ENCODE results near the gene VPS13D.
"Not testable (repeated sequence)": the region's sequence is repeated elsewhere in the genome, so short reads cannot be mapped to it uniquely, and the experiment has no call there.

DNA sequence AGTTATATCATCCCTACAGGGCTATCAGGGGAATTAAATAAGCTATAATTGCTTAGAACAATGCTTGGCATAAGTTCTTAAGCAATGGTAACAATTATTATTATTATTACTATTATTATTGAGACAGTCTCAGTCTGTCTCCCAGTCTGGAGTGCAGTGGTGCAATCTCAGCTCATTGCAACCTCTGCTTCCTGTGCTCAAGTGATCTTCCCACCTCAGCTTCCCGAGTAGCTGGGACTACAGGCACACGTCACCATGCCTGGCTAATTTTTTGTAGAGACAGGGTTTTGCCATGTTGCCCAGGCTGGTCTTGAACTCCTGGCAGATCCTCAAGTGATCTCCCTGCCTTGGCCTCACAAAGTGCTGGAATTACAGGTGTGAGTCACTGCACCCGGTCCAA, 308.7 kb downstream of the VPS13D start:
- TF ChIP-seq YY1 (IDR thresholded peaks at IDR 0.05); GABPA (IDR thresholded peaks at IDR 0.05 in 1 of 2, conservative IDR thresholded peaks at IDR 0.05 in 1 of 2); TAF1 (conservative IDR thresholded peaks at IDR 0.05); RAD21 (IDR thresholded peaks at IDR 0.05); FOXA1 (IDR thresholded peaks at IDR 0.05); RXRA (IDR thresholded peaks at IDR 0.05); EGR1 (IDR thresholded peaks at IDR 0.05; ENCODE audit: low read depth in 2 of 2); REST (IDR thresholded peaks at IDR 0.05); SP1 (IDR thresholded peaks at IDR 0.05); ZBTB33 (IDR thresholded peaks at IDR 0.05): not testable (repeated sequence)
- TF ChIP-seq, protein P1, sequence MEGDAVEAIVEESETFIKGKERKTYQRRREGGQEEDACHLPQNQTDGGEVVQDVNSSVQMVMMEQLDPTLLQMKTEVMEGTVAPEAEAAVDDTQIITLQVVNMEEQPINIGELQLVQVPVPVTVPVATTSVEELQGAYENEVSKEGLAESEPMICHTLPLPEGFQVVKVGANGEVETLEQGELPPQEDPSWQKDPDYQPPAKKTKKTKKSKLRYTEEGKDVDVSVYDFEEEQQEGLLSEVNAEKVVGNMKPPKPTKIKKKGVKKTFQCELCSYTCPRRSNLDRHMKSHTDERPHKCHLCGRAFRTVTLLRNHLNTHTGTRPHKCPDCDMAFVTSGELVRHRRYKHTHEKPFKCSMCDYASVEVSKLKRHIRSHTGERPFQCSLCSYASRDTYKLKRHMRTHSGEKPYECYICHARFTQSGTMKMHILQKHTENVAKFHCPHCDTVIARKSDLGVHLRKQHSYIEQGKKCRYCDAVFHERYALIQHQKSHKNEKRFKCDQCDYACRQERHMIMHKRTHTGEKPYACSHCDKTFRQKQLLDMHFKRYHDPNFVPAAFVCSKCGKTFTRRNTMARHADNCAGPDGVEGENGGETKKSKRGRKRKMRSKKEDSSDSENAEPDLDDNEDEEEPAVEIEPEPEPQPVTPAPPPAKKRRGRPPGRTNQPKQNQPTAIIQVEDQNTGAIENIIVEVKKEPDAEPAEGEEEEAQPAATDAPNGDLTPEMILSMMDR (IDR thresholded peaks at IDR 0.05; ENCODE audit: low read depth, low read length, missing input control), result not testable (repeated sequence)
- TF ChIP-seq, protein P2, sequence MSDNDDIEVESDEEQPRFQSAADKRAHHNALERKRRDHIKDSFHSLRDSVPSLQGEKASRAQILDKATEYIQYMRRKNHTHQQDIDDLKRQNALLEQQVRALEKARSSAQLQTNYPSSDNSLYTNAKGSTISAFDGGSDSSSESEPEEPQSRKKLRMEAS (IDR thresholded peaks at IDR 0.05), result not testable (repeated sequence)

Data from liver (tissue), 3 donors.